GM18907 (cell line): ENCODE data around the gene DLD.
"Not testable (repeated sequence)": the region's sequence is repeated elsewhere in the genome, so short reads cannot be mapped to it uniquely, and the experiment has no call there.

ENCODE experiments used
- ATAC-seq: cut with Tn5 transposase; IDR thresholded peaks from one replicate; pipeline ENCODE4 v1.9.1; 2021; ENCODE audit warnings: mild to moderate bottlenecking, moderate library complexity; ENCODE audit not compliant: unreplicated experiment

DLD gene

GRCh38 chr7:107944411-107945169 is 53.6 kb downstream of the DLD start:
- no peak for ATAC-seq

GRCh38 chr7:107945332-107945731 is 54.3 kb downstream of the DLD start:
- no peak for ATAC-seq

DNA sequence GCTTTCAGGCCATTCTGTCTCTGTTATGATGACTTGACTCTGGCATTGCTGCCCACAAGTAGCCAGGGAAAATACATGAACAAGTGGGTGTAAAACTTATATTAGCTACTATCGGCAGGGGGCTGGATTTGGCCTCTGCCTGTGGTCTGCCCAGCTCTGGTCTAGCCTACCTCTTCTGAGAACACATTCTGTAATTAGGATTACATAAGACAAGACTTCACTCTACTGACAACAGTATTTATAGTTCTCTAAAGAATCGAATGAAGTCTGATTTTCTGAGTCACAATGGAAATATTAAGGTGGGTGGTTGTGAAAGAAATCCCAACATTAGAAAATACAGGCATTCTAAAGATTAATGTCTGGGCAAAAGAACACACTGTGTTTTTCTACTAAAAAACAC is 55.5 kb downstream of the DLD start:
- ATAC-seq: no peak

GRCh38 chr7:107946881-107947280 is 55.9 kb downstream of the DLD start:
- no peak for ATAC-seq

DNA sequence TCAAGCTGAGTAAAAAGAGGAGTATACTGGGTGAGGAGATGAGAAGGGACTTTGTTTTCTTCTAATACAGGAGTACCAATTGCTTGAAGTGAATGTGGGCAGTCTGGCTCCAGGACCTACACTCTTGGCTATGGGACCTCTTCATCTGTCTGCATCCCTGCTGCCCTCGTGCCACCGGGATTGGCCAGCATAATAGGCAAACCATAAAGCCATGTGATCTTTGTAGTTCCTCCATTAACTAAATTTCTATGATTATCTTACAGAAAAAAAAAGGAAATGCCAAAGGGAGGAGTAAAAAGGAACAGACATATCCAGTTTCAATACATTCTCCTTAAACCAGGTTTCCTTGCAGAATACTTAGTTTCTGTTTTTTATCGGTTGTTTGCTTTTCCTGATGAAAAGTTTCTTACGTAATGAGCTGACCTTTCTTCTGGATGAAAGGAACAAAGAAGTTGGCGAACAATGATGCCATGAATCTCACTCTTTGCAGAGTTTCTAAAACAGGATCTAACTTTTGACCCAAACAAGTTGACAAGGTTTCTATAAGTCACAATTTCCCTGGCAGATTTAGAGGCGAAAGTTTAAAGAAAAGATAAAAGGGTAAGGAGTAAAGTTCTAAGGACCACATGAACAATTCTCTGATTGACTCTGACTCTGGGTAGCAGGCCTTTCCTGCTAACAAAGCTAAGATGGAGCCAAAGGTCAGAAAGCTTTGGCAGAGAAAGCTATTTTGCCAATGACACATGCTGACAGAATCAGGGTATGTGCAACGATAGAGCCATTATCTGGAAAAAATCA is 57.9 kb downstream of the DLD start:
- no peak for ATAC-seq

GRCh38 chr7:107949443-107949935 is 58.5 kb downstream of the DLD start:
- no peak for ATAC-seq

GRCh38 chr7:107951172-107951787 is 60.3 kb downstream of the DLD start:
- no peak for ATAC-seq

GRCh38 chr7:107951896-107952295 is 60.9 kb downstream of the DLD start:
- ATAC-seq: no peak

- ATAC-seq: no peak
Measured at GRCh38 chr7:107953265-107953923, 62.4 kb downstream of the DLD start.

DNA sequence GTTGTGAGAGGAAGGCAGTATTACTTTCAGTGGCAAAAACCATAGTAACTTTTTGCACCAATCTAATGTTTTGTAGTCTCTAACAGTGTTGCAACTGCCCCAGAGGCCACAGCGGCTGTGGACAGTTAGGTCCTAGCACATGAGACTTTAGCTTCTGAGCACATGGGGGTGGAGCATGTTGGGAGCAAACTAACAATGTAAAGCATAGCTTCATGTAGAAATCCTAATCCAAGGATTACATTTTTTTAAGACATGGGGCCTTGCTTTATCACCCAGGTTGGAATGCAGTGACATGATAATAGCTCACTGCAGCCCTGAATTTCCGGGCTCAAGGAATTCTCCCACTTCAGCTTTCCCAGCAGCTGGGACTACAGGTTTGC is 62.9 kb downstream of the DLD start:
- no peak for ATAC-seq

- no peak for ATAC-seq
Measured at GRCh38 chr7:107955394-107955793, 64.4 kb downstream of the DLD start.

- ATAC-seq: not testable (repeated sequence)
Measured at GRCh38 chr7:107956950-107957349, 66.0 kb downstream of the DLD start.

GRCh38 chr7:107957436-107957835 is 66.5 kb downstream of the DLD start:
- ATAC-seq: no peak

DNA sequence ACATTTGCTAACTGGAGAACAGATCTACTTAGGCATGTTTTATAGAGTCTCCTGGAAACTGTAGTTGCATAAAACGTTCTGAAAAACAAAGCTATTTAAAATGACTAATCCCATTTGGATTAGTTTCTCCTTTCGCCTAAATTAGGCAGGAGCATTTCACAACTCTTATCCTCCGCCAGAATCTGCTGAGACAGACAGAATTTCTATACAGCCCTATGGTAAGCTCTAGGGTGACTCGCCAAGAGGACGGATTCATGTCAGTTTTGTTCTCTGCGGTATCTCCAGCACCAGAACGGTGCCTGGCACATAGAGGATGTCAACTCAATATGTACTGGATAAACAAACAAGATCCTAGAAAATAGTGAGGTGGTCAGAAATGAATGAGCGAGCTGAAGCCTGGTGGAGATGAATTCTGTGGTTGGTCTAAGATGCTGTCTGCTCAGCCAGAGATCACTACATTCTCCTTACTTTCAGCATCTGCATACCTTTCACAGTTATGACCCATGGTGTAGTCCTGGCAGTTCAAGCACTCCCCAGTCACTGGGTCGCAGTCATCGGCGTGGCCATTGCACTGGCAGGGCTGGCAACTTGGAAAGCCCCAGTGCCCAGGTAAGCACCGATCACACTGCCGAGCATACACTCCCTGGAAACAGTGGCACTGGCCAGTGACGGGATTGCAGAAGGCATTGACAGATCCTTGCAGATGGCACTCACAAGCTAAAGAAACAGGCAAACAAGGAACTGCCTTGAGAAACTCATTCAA is 68.0 kb downstream of the DLD start:
- no peak for ATAC-seq

- ATAC-seq: no peak
Measured at GRCh38 chr7:107959527-107959898, 68.5 kb downstream of the DLD start.

- ATAC-seq: no peak
Measured at GRCh38 chr7:107960272-107960671, 69.3 kb downstream of the DLD start.

- ATAC-seq: no peak
Measured at GRCh38 chr7:107961405-107961804, 70.4 kb downstream of the DLD start.

GRCh38 chr7:107962817-107963216 is 71.8 kb downstream of the DLD start:
- ATAC-seq: no peak

- no peak for ATAC-seq
Measured at GRCh38 chr7:107964510-107964909, 73.5 kb downstream of the DLD start.

DNA sequence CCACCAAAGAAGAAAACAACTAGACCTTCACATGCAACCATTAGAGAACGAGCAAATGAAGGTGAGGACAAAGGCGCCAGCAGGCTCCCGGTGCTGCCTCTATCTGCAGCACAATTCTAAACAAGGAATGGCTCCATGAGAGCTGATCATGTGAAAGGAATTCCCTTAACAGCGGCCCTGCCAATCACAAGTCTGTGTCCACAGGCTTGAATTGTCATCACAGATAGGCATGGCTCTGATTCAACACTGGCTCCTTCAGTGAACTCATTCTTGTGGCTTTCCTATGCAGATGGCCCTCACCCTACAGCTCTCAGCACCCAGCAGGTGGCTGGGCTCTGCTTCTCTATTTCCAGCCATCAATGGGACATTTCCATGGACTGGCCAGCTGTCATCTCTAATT is 75.7 kb downstream of the DLD start:
- no peak for ATAC-seq

DNA sequence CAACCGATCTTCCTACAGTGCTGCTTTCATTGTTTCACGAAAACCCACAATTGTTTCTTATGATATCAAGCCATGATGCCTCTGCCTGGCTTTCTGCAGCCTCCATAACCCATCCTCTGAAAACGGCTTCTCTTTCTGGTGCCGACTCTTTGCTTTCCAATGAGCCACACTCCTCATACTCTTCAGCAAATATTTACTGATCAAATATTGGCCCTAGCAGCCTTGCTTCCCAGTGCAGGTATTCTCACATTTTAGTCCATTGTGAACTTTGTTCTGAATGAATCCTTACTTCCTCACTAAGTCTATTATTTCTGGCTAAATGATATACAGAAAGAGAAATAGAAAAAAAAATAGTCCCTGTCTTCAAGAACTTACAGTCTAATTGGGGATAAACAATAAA is 76.4 kb downstream of the DLD start:
- ATAC-seq: no peak
